Ovary (tissue), 9 donors: Measurements from ENCODE around the gene PSMG3. TPM values are rescaled to one million over a fixed set of nuclear protein-coding genes. Genes with fewer than 3 reads are reported as not detected.

Experiments used
- DNase-seq, 5 donors: peaks; one replicate each; pipeline ENCODE4 v3.0.0-alpha.2; 2019 to 2020
- H3K27ac ChIP-seq, 2 donors: fragments of 200-600 bp; one replicate each; pipeline versions ENCODE4 v1.5.1 to v1.8.0; 2019 to 2022
- H3K27me3 ChIP-seq: fragments of 200-600 bp; one replicate; pipeline ENCODE4 v1.8.0; 2022
- H3K36me3 ChIP-seq: fragments of 200-600 bp; sonication (generic); one replicate; pipeline ENCODE4 v1.5.1; 2019
- H3K4me1 ChIP-seq: one replicate; pipeline ENCODE4 v1.8.1; 2013; ENCODE audit warnings: mild to moderate bottlenecking, moderate library complexity; ENCODE audit not compliant: insufficient read depth
- H3K4me3 ChIP-seq: fragments of 200-600 bp; sonication (generic); one replicate; pipeline ENCODE4 v1.5.1; 2017
- H3K9me3 ChIP-seq, 2 donors: fragments of 200-600 bp in 1 of 2; sonication (generic) in 1 of 2; one replicate each; pipeline versions ENCODE4 v1.5.1 to v1.8.1; 2013 to 2019; ENCODE audit warnings: mild to moderate bottlenecking in 1 of 2, moderate library complexity in 1 of 2
- CTCF ChIP-seq, 3 donors: fragments of 450-650 bp in 2 of 3; fragments of 200-600 bp in 1 of 3; IDR thresholded peaks; one replicate each; pipeline versions ENCODE4 v1.5.1 to v1.8.0; 2016 to 2022; ENCODE audit warnings: antibody characterized with exemption in 3 of 3, mild to moderate bottlenecking in 1 of 3
- EP300 ChIP-seq: sonication (generic); formaldehyde crosslinking; IDR thresholded peaks from one replicate; pipeline ENCODE4 v1.6.1; 2017; ENCODE audit warnings: antibody characterized with exemption
- POLR2A ChIP-seq: fragments of 450-650 bp; IDR thresholded peaks from one replicate; pipeline ENCODE4 v1.6.1; 2017; ENCODE audit warnings: antibody characterized with exemption, mild to moderate bottlenecking, moderate library complexity
- WGBS, 3 donors: extraction: QIAGEN DNeasy Blood & Tissue Kit in 1 of 3; methylation state at CpG; one replicate each; pipeline versions ENCODE4 v1.1.5 to v1.1.7; 2013 to 2017; 5-methylcytosine and 5-hydroxymethylcytosine counted together
- intact Hi-C, 4 donors: fragments of 100-400 bp; cut with DNase I; formaldehyde crosslinking; loops; one replicate each; pipeline versions ENCODE4 v1.11.0 to v1.15.1; 2022 to 2023
- polyA plus RNA-seq, 2 donors: library from polyadenylated mRNA; stranded (reverse); fragments of 200-250 nt in 1 of 2; fragments of 350-450 nt in 1 of 2; fragmentation: Illumina TruSeq in 1 of 2; extraction: RNeasy Lipid Tissue Mini Kit (QIAGEN cat#74804) in 1 of 2; gene quantifications; one replicate each; pipeline ENCODE4 v1.2.3, GENCODE V29; 2013 to 2014
- total RNA-seq, 7 donors: library from RNA; depleted of rRNA in 2 of 7; stranded (reverse); fragments of >200 nt in 2 of 7; fragmentation: NEBNext Ultra II Directional in 3 of 7; extraction: Animal tissue kit (Norgen Biotek cat#: 25700) in 3 of 7; gene quantifications; one replicate each; pipeline versions ENCODE4 v1.1.0 to v1.2.4, GENCODE V29; 2016 to 2023
- donor health status: DM: no; HTN: no; CAD: no; lungs with moderate emphysema.
- donor health status: DM: no; HTN: no; CAD: no.
- donor health status: Bipolar disorder and iron deficiency.
- donor health status: DM: yes; HTN: yes; CAD: no.
- donor health status: DM: no; HTN: no; CAD: no.
- donor health status: DM: yes; HTN: yes; CAD: no.

PSMG3 gene
- total and polyA plus RNA-seq, 9 donors, result 12.7 to 34.5 (median 18.6) TPM

DNA sequence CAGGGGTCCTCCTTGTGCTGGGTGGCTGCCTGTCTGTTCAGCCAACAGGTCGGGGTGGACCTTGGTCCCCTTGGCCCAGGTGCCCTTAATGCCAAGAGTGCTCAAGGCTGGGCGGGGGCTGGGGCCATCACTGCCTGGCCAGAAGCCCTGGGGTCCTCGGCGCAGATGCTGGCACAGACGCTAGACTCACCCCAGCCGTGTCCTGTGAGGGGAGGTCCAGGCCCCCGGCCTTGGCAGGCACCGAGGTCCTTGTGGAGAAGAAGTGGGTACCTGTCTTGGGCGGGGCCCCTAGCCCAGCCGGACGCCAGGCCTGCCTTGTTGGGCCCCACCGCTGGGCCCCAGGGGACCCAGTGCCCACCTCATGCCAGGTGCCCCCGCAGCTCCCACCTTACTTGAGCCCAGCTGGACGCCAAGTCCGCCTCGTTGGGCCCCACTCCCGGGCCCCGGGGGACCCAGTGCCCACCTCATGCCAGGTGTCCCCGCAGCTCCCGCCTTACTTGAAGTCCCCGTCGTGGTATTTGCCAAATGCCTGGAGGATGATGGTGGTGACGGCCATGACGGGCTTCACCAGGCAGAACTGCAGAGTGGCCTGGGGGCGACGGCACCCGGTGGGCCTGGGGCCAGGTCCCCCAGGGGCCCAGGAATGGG is 20.4 kb downstream of the PSMG3 start:
- H3K36me3 ChIP-seq, result no peaks in the 10 kb centered on the region
- H3K4me1 ChIP-seq, result no peaks in the 10 kb centered on the region
- intact Hi-C loops, result no loop called here
- no peak for TF ChIP-seq EP300
- no peak overlapping the region for H3K27ac ChIP-seq
- DNase-seq, result no peak
- H3K9me3 ChIP-seq, result no peaks in the 10 kb centered on the region
- no peak overlapping the region for H3K4me3 ChIP-seq
- 77 to 87% (median 86%) methylated on average over 3 to 27 of the region's 27 CpGs for WGBS, 3 donors
- no peaks in the 10 kb centered on the region for H3K27me3 ChIP-seq

DNA sequence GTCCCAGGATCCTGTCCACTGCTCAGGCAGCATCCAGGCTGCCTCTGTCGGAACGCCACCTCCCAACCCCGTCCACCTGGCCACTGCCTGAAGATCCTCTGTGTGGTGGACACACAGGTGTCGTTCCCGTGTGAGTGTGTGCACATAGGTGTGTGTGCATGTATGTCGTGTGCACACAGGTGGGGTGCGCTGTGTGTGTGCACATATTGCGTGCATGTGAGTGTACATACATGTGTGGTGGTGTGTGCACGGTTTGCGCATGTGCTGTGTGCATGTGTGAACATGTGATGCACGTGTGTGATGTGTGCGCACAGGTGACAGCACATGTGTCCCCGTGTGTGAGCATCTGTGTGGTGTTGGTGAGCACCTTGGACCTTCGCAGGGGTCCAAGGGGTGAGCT is 20.9 kb downstream of the PSMG3 start:
- H3K9me3 ChIP-seq, result no peaks in the 10 kb centered on the region

GRCh38 chr7:1548438-1548831 is 21.4 kb downstream of the PSMG3 start:
- no peak overlapping the region for H3K27ac ChIP-seq
- DNase-seq, result no peak
- no peak for TF ChIP-seq EP300
- no peak for TF ChIP-seq CTCF (IDR thresholded peaks at IDR 0.05)
- TF ChIP-seq POLR2A, result no peak
- intact Hi-C loops, result no loop called here
- no peaks in the 10 kb centered on the region for H3K9me3 ChIP-seq
- H3K4me3 ChIP-seq, result no peak overlapping the region
- no peaks in the 10 kb centered on the region for H3K36me3 ChIP-seq
- no peaks in the 10 kb centered on the region for H3K27me3 ChIP-seq
- H3K4me1 ChIP-seq, result no peaks in the 10 kb centered on the region
- WGBS, 3 donors, result 70 to 78% (median 71%) methylated on average over 17 of the region's 17 CpGs

More for the DNA sequence above, 20.9 kb downstream of the PSMG3 start:
- TF ChIP-seq POLR2A (no peak), EP300 (no peak), CTCF (IDR thresholded peaks at IDR 0.05) (no peak)
- Histone ChIP-seq H3K27ac (no peak overlapping the region), H3K4me1 (no peaks in the 10 kb centered on the region), H3K36me3 (no peaks in the 10 kb centered on the region), H3K4me3 (no peak overlapping the region), H3K27me3 (no peaks in the 10 kb centered on the region)
- no peak for DNase-seq
- 74 to 84% (median 81%) methylated on average over 14 of the region's 14 CpGs for WGBS, 3 donors
- intact Hi-C loops, result no loop called here

DNA sequence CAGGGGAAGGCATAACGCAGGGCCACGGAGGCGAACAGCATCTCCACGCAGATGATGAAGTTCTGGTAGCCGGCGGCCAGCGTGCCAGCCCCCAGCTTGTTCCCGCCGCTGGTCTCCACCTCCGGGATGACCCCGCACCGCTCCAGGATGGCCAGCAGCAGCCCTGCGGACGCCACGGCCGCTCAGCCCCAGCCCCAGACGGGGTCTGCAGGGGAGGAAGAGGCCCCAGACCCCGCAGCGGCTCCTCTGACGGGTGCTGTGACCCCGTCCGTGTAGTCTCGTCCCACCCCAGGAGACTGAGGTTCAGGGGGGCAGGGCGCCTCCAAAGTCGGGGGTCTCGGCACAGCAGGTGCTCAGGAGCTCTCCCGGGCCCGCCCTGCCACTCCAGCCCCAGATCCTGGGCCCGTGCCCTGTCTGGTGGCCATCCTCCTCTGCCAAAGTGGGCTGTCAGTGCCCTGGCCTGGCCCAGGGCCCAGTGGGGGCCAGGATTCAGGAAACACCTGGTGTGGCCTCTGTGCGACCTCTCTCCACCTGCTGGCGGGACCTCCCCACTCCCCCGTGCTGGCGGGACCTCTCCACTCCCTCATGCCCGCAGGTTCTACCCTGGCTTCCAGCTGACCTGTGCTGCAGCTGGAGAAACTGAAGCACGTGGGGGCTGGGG is 21.9 kb downstream of the PSMG3 start:
- WGBS, 3 donors, result 68 to 74% (median 74%) methylated on average over 30 to 35 of the region's 35 CpGs
- no peaks in the 10 kb centered on the region for H3K4me1 ChIP-seq
- TF ChIP-seq POLR2A, result no peak
- no peak for TF ChIP-seq CTCF (IDR thresholded peaks at IDR 0.05)
- no peak for TF ChIP-seq EP300
- H3K36me3 ChIP-seq, result no peaks in the 10 kb centered on the region
- no peak for DNase-seq
- intact Hi-C loops, result no loop called here
- H3K9me3 ChIP-seq, result no peaks in the 10 kb centered on the region
- no peak overlapping the region for H3K27ac ChIP-seq
- H3K27me3 ChIP-seq, result no peaks in the 10 kb centered on the region
- no peak overlapping the region for H3K4me3 ChIP-seq
